Hypothalamus (tissue), 51 donors: ENCODE data around the gene IGDCC3.

Experiments
- DNase-seq, 51 donors: peaks; one replicate each; lab custom pipeline; 2025; lab: John Stamatoyannopoulos, UW

IGDCC3 gene

DNA sequence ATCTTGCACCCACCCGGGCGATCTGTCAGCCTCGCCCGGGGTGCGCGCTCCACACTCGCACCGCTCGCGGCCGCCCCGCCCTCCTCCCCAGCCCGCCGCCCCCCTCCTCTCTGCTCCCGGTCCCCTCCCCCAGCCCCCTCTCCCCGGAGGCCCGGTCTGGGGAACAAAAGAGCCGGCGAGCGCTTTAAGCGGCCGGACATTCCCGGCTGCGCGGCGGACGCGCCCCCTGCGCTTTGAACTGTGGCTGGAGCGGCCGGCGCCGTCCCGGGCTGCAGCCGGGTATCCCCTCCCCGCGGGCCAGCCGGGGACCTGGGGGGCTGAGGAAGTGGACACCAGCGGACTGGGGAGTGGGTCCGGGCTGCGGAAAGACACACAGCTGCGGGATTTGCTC lies at the start of gene IGDCC3:
TSS of gene IGDCC3 (minus strand) at position 27 of the 391 bp plus-strand sequence. CDS start 214 bp downstream, outside the sequence.
- DNase-seq: peak in 29 of 51 donors; percentile 10 to 69 (median 39)

GRCh38 chr15:65426216-65426853 lies 48.5 kb upstream of the IGDCC3 start:
- no peak for DNase-seq

DNA sequence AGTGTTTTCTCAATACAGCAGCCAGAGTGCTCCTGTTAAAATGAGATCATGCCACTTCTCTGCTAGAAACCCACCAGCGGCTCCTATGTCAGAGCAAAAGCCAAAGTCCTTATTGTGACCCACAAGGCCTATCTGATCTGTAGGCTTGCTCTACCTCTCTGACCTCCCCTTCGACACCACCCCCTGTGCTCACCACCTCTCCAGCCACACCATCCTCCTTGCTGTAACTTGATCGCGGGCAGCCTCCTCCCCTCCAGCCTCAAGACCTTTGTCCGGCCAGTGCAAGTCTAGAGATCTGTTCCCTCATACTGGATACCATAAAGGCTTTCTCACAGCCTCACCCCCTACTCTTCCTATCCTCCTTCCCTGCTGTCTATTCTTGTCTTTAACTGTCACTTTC lies 46.9 kb upstream of the IGDCC3 start:
- no peak for DNase-seq

- no peak for DNase-seq
Measured at GRCh38 chr15:65423976-65424679, 46.3 kb upstream of the IGDCC3 start.

DNA sequence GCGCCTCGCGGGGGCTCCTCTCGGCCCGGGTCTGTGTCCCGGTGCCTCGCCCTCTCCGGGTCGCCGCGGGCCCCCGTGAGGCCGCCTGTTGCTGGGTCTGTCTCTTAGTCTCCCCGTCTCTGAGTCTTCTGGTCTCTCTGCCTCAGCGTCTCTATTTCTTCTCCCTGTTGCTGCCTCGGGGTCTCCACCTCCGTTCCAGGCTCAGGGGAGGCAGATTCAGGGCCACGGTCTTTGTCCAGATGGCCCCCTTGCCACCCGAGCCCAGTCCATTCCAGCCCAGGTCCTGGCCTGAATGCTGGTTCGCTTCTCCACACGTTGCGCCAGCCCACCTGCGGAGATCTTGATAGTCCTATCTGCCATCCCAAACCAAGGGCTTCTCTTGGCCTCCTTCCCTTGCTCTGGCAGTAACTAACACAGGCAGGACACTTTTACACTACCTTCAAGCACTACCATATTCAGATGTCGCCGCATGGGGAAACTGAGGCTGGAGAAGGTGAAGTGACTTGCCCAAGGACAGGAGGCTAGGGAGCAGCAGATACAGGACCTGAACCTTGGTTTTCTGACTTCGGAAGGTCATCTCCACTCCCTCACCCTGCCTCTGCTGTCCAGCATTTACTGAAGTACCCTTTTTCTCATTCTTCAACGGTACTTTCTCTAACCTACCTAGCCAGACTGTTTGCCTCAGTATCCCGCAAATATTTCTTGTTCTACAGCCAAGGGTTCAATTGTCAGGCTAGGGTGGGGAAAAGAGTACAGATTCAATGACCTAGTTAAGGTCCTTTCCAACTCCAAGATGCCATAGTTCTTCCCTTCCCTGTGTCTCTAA lies 45.6 kb upstream of the IGDCC3 start:
- DNase-seq: peak in 1 of 51 donors; percentile 46

DNA sequence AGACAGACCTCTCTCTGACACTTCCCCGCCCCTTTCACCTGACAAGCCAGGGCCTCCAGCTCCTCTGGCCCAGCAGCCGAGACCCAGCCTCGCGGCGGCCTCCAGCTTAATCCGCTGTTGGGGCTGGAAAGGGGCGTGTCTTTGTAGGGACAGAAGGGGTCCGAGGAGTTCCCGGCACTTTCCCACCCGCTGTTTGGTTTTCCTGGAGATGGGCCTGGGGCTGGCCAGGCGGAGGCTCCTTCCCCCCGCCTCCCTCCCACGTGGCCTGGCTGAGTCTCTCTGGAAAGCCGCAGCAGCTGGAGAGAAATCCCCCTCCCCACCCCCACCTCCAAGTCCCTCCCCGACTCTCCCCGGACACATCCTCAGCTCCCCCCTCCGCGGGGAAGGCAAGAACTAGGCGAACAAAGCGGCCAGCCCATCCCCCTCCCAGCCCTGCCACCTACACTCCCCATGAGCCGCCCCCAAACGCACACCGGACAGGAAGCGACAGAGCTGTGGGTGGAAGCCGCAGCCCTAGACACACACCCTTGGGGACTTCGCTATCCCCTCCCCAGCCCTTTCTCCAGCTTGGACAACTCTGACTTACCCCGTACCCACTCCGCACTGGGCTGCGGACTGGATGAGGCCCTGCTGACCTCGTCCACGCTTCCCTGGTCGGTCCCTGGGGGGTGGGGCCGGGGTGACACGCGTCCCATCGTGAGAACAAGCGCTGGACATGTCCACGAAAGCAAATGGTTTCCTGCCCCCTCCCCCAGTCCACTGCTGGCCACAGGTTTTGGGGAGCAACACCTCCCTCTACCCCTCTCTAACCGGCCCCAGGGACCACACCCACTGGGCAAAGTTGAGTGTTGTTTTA lies 43.8 kb upstream of the IGDCC3 start:
- DNase-seq: peak in 42 of 51 donors; percentile 14 to 75 (median 48)

GRCh38 chr15:65420975-65421359 lies 43.2 kb upstream of the IGDCC3 start:
- DNase-seq: no peak

DNA sequence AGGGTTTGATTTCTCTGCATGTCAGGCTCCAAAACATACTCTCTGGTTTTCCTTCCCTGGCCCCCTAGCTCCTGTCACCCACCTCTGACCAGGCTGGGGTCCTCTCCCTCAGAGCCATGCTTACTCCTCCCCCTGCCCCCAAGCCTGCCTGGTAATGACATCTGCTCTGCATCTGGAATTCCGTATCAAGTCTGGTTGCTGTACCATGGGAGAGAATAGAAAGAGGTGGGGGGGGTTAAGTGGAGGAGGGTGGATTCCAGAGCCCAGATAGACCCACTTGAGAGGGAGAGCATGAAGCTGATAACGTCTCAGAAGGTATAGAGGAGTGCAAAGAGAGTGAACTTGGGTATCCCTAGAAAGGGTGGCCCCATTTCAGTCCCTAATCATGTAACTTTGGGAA lies 40.8 kb upstream of the IGDCC3 start:
- no peak for DNase-seq

DNA sequence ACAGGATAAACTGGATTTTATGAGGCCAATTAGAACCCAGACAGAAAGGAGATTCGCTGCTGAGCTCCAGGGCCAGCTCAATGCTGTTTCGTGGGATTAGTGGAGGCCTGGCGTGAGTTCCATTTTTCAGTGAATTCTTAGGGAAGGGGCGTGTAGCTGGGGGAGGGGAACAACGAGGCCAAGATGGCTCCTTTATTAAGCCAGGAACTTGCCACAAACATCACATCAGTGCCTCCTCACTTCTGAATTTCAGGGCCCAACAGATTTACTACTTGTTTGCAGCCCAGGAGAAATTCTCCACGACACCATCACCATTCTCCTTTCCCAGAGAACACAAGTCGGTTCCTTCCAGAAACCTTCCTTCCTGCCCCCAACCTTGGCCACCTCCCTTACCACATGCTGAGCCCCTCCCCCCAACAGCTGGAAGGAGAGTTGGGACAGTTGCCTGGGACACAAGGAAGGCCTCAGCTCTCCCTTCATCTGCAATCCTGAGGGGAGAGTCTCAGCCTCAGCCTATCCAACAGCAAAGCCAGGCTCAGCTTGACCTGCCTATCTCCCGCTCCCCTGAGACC lies 39.1 kb upstream of the IGDCC3 start:
- peak in 18 of 51 donors; percentile 5 to 33 (median 18) for DNase-seq

- DNase-seq: peak in 30 of 51 donors; percentile 3 to 65 (median 36)
Measured at GRCh38 chr15:65414841-65415621, 37.2 kb upstream of the IGDCC3 start.

- DNase-seq: no peak
Measured at GRCh38 chr15:65413760-65414144, 36.0 kb upstream of the IGDCC3 start.

- no peak for DNase-seq
Measured at GRCh38 chr15:65413051-65413759, 35.4 kb upstream of the IGDCC3 start.

- no peak for DNase-seq
Measured at GRCh38 chr15:65412556-65412955, 34.8 kb upstream of the IGDCC3 start.

DNA sequence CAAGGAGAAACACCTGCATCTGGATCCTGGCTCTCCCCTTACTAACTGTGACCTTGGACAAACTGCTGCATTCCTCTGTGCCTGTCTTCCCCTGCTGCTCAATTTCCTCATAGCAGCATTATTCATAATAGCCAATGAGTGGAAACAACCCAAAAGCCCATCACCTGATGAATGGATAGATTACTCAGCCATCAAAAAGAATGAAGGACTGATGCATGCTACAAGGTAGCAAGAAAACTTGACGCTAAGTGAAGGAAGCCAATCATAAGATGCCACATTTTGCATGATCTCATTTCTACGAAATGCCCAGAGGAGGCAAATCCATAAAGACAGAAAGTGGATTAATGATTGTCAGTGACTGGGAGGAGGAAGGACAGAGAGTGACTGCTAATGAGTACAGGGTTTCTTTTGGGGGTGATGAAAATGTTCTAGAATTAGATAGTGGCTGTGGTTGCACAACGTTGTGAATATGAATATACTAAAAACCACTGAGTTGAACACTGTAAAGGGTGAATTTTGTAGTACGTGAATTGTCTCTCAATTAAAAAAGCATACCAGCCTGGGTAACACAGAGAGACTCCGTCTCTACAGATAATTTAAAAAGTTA lies 33.8 kb upstream of the IGDCC3 start:
- no peak for DNase-seq

DNA sequence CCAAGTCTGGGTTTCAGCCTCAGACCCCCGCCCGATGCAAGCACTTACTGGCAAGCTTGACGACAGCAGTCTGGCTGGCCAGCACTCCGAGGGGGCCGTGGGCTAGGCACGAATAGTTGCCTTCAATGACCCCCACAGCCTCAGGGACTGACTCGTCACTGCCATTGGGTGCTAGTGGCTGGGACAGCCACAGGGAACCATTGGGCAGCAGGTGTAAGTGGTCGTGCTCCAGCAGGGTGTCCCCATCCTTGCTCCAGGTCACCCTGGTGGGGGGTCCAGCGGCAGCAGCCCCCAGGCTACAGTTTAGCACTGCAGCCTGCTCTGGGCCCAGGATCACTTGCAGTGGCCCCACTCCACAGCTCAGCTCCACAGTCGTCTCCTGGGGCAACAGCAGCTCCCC lies 33.2 kb upstream of the IGDCC3 start:
- no peak for DNase-seq

- no peak for DNase-seq
Measured at GRCh38 chr15:65410036-65410435, 32.2 kb upstream of the IGDCC3 start.

DNA sequence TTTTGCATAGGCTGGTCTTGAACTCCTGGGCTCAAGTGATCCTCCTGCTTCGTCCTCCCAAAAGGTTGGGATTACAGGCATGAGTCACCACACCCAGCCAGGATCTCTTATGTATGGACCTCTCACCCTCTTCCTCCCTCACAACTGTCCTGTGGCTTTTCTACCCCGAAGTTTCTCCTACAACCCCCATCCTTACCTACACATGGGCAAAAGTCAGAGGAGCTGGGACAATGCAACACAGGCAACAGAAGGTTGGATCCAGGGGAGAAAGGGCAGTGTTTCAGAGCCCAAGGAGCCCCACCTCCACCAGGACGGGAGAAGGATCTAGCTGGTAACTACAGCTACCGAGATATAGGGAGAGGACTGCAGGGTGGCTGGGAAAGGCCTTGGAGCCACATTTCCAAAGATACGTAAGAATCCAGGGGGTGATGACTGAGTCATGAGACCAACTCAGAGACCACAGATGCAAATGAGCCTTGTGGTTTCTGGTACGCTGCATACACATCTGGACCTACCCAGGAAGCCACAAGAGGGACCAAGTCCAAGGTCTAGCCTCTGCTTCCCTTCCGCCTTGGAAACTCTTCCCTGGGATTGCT lies 31.3 kb upstream of the IGDCC3 start:
- DNase-seq: no peak
